Measurements from ENCODE around the gene RTKN.
A peak's percentile ranks its signal among the peaks of the same experiment; 100 is the strongest.
"Not testable (repeated sequence)": the region's sequence is repeated elsewhere in the genome, so short reads cannot be mapped to it uniquely, and the experiment has no call there.

RTKN gene

GRCh38 chr2:74441690-74442482 lies at the start of gene RTKN:
TSS of gene RTKN (minus strand) at chr2:74441937. CDS start at chr2:74441816, 121 bp downstream.
- Histone ChIP-seq H3K4me3 (ENCODE audit: low read depth, low read length) (peak within 1 kb of the TSS; percentile 91), H3K9ac (ENCODE audit: low read depth, low read length) (peak within 1 kb of the TSS; percentile 84), H3K27me3 (ENCODE audit: control insufficient read depth, insufficient read depth, low read length) (peaks cover 2% of the 10 kb centered on the region), H3K9me3 (ENCODE audit: control insufficient read depth, insufficient read depth, low read length) (no peaks in the 10 kb centered on the region), H3K4me1 (ENCODE audit: control insufficient read depth, insufficient read depth, low read length) (peaks cover 12% of the 10 kb centered on the region), H3K36me3 (ENCODE audit: control insufficient read depth, insufficient read depth, low read length) (no peaks in the 10 kb centered on the region)

GRCh38 chr2:74489906-74490305 lies 48.2 kb upstream of the RTKN start:
- Histone ChIP-seq H3K4me1 (ENCODE audit: control insufficient read depth, insufficient read depth, low read length) (no peaks in the 10 kb centered on the region), H3K27me3 (ENCODE audit: control insufficient read depth, insufficient read depth, low read length) (no peaks in the 10 kb centered on the region), H3K4me3 (ENCODE audit: low read depth, low read length) (no peak overlapping the region), H3K9me3 (ENCODE audit: control insufficient read depth, insufficient read depth, low read length) (no peaks in the 10 kb centered on the region), H3K9ac (ENCODE audit: low read depth, low read length) (no peak overlapping the region), H3K36me3 (ENCODE audit: control insufficient read depth, insufficient read depth, low read length) (peaks cover 36% of the 10 kb centered on the region)

- H3K4me1 ChIP-seq (ENCODE audit: control insufficient read depth, insufficient read depth, low read length): no peaks in the 10 kb centered on the region
- peaks cover 33% of the 10 kb centered on the region for H3K36me3 ChIP-seq (ENCODE audit: control insufficient read depth, insufficient read depth, low read length)
- H3K9me3 ChIP-seq (ENCODE audit: control insufficient read depth, insufficient read depth, low read length): no peaks in the 10 kb centered on the region
- no peak overlapping the region for H3K9ac ChIP-seq (ENCODE audit: low read depth, low read length)
- no peak overlapping the region for H3K4me3 ChIP-seq (ENCODE audit: low read depth, low read length)
- no peaks in the 10 kb centered on the region for H3K27me3 ChIP-seq (ENCODE audit: control insufficient read depth, insufficient read depth, low read length)
Measured at GRCh38 chr2:74488643-74489481, 47.1 kb upstream of the RTKN start.

GRCh38 chr2:74486141-74486540 lies 44.4 kb upstream of the RTKN start:
- H3K36me3 ChIP-seq (ENCODE audit: control insufficient read depth, insufficient read depth, low read length): peaks cover 12% of the 10 kb centered on the region
- H3K9ac ChIP-seq (ENCODE audit: low read depth, low read length): no peak overlapping the region
- H3K4me3 ChIP-seq (ENCODE audit: low read depth, low read length): no peak overlapping the region
- H3K9me3 ChIP-seq (ENCODE audit: control insufficient read depth, insufficient read depth, low read length): no peaks in the 10 kb centered on the region
- H3K27me3 ChIP-seq (ENCODE audit: control insufficient read depth, insufficient read depth, low read length): no peaks in the 10 kb centered on the region
- H3K4me1 ChIP-seq (ENCODE audit: control insufficient read depth, insufficient read depth, low read length): no peaks in the 10 kb centered on the region

GRCh38 chr2:74483675-74484164 lies 42.0 kb upstream of the RTKN start:
- H3K9ac ChIP-seq (ENCODE audit: low read depth, low read length): not testable (repeated sequence)

GRCh38 chr2:74482801-74483674 lies 41.3 kb upstream of the RTKN start, which contains the start of the genes CCDC142 and TTC31:
TSS of gene CCDC142 (minus strand) at chr2:74482998. CDS start at chr2:74482837, 161 bp downstream.
TSS of gene TTC31 (plus strand) at chr2:74483081. CDS start at chr2:74483096, 15 bp downstream.
- Histone ChIP-seq H3K9me3 (ENCODE audit: control insufficient read depth, insufficient read depth, low read length) (no peaks in the 10 kb centered on the region), H3K36me3 (ENCODE audit: control insufficient read depth, insufficient read depth, low read length) (peaks cover 3% of the 10 kb centered on the region), H3K27me3 (ENCODE audit: control insufficient read depth, insufficient read depth, low read length) (no peaks in the 10 kb centered on the region), H3K4me1 (ENCODE audit: control insufficient read depth, insufficient read depth, low read length) (no peaks in the 10 kb centered on the region), H3K4me3 (ENCODE audit: low read depth, low read length) (peak within 1 kb of the TSS; percentile 99), H3K9ac (ENCODE audit: low read depth, low read length) (peak within 1 kb of the TSS; percentile 87)

More at GRCh38 chr2:74483675-74484164, 42.0 kb upstream of the RTKN start:
- peak overlapping the region; percentile 99 for H3K4me3 ChIP-seq (ENCODE audit: low read depth, low read length)
- not testable (repeated sequence) for H3K36me3 ChIP-seq (ENCODE audit: control insufficient read depth, insufficient read depth, low read length); H3K27me3 ChIP-seq (ENCODE audit: control insufficient read depth, insufficient read depth, low read length); H3K4me1 ChIP-seq (ENCODE audit: control insufficient read depth, insufficient read depth, low read length); H3K9me3 ChIP-seq (ENCODE audit: control insufficient read depth, insufficient read depth, low read length)

GRCh38 chr2:74481961-74482800 lies 40.4 kb upstream of the RTKN start:
- Histone ChIP-seq H3K9ac (ENCODE audit: low read depth, low read length) (peak overlapping the region; percentile 87), H3K4me1 (ENCODE audit: control insufficient read depth, insufficient read depth, low read length) (no peaks in the 10 kb centered on the region), H3K36me3 (ENCODE audit: control insufficient read depth, insufficient read depth, low read length) (peaks cover 6% of the 10 kb centered on the region), H3K27me3 (ENCODE audit: control insufficient read depth, insufficient read depth, low read length) (no peaks in the 10 kb centered on the region), H3K4me3 (ENCODE audit: low read depth, low read length) (peak overlapping the region; percentile 99), H3K9me3 (ENCODE audit: control insufficient read depth, insufficient read depth, low read length) (no peaks in the 10 kb centered on the region)

- Histone ChIP-seq H3K27me3 (ENCODE audit: control insufficient read depth, insufficient read depth, low read length) (no peaks in the 10 kb centered on the region), H3K4me3 (ENCODE audit: low read depth, low read length) (peak overlapping the region; percentile 99), H3K9me3 (ENCODE audit: control insufficient read depth, insufficient read depth, low read length) (no peaks in the 10 kb centered on the region), H3K36me3 (ENCODE audit: control insufficient read depth, insufficient read depth, low read length) (peaks cover 6% of the 10 kb centered on the region), H3K9ac (ENCODE audit: low read depth, low read length) (peak overlapping the region; percentile 87), H3K4me1 (ENCODE audit: control insufficient read depth, insufficient read depth, low read length) (no peaks in the 10 kb centered on the region)
Measured at GRCh38 chr2:74481431-74481830, 39.7 kb upstream of the RTKN start.

GRCh38 chr2:74474899-74475298 lies 33.2 kb upstream of the RTKN start:
- H3K9me3 ChIP-seq (ENCODE audit: control insufficient read depth, insufficient read depth, low read length): no peaks in the 10 kb centered on the region
- no peaks in the 10 kb centered on the region for H3K27me3 ChIP-seq (ENCODE audit: control insufficient read depth, insufficient read depth, low read length)
- peaks cover 14% of the 10 kb centered on the region for H3K36me3 ChIP-seq (ENCODE audit: control insufficient read depth, insufficient read depth, low read length)

GRCh38 chr2:74474481-74474880 lies 32.7 kb upstream of the RTKN start:
- Histone ChIP-seq H3K36me3 (ENCODE audit: control insufficient read depth, insufficient read depth, low read length) (peaks cover 14% of the 10 kb centered on the region), H3K9ac (ENCODE audit: low read depth, low read length) (no peak overlapping the region), H3K4me3 (ENCODE audit: low read depth, low read length) (no peak overlapping the region), H3K4me1 (ENCODE audit: control insufficient read depth, insufficient read depth, low read length) (peaks cover 2% of the 10 kb centered on the region), H3K27me3 (ENCODE audit: control insufficient read depth, insufficient read depth, low read length) (no peaks in the 10 kb centered on the region), H3K9me3 (ENCODE audit: control insufficient read depth, insufficient read depth, low read length) (no peaks in the 10 kb centered on the region)

More at GRCh38 chr2:74474899-74475298, 33.2 kb upstream of the RTKN start:
- Histone ChIP-seq H3K4me1 (ENCODE audit: control insufficient read depth, insufficient read depth, low read length) (peaks cover 2% of the 10 kb centered on the region), H3K4me3 (ENCODE audit: low read depth, low read length) (no peak overlapping the region), H3K9ac (ENCODE audit: low read depth, low read length) (no peak overlapping the region)

Data from iPS-15b (cell line).